IMR-90 (cell line): Measurements from ENCODE around the gene ZNF506.

Experiments used
- BHLHE40 ChIP-seq: fragments of 150-350 bp; IDR thresholded peaks from 2 replicates; pipeline ENCODE4 v1.6.1; 2016; ENCODE audit warnings: mild to moderate bottlenecking, low read depth, low read length
- CEBPB ChIP-seq: IDR thresholded peaks from 2 replicates; pipeline ENCODE4 v1.6.1; 2012; ENCODE audit warnings: low read depth, low read length, improper control_type of control experiment
- ELK1 ChIP-seq: fragments of 150-350 bp; IDR thresholded peaks from 2 replicates; pipeline ENCODE4 v1.6.1; 2016; ENCODE audit warnings: low read depth, mild to moderate bottlenecking, low read length, moderate library complexity, borderline replicate concordance
- MAFK ChIP-seq: IDR thresholded peaks from 2 replicates; pipeline ENCODE4 v1.6.1; 2012; ENCODE audit warnings: low read depth, low read length, improper control_type of control experiment
- MAZ ChIP-seq: IDR thresholded peaks from 2 replicates; pipeline ENCODE4 v1.6.1; 2012; ENCODE audit warnings: low read depth, mild to moderate bottlenecking, low read length, improper control_type of control experiment, moderate library complexity, borderline replicate concordance
- MXI1 ChIP-seq: IDR thresholded peaks from 2 replicates; pipeline ENCODE4 v1.6.1; 2012; ENCODE audit warnings: low read depth, mild to moderate bottlenecking, low read length, moderate library complexity, borderline replicate concordance
- NFE2L2 ChIP-seq: fragments of 150-350 bp; IDR thresholded peaks from 2 replicates; pipeline ENCODE4 v1.6.1; 2016; ENCODE audit warnings: low read depth, mild to moderate bottlenecking, low read length
- POLR2A ChIP-seq: IDR thresholded peaks from 2 replicates; pipeline ENCODE4 v1.6.1; 2012; ENCODE audit warnings: mild to moderate bottlenecking, low read depth, low read length
- RAD21 ChIP-seq: IDR thresholded peaks from 2 replicates; pipeline ENCODE4 v1.6.1; 2012; ENCODE audit warnings: low read length, improper control_type of control experiment
- RCOR1 ChIP-seq: IDR thresholded peaks from 2 replicates; pipeline ENCODE4 v1.6.1; 2012; ENCODE audit warnings: mild to moderate bottlenecking, low read length, improper control_type of control experiment; ENCODE audit not compliant: insufficient replicate concordance
- RFX5 ChIP-seq: IDR thresholded peaks from 2 replicates; pipeline ENCODE4 v1.8.0; 2012; ENCODE audit warnings: low read depth, mild to moderate bottlenecking, low read length, moderate library complexity
- SMC3 ChIP-seq: fragments of 150-350 bp; IDR thresholded peaks from 2 replicates; pipeline ENCODE4 v1.6.1; 2016; ENCODE audit warnings: low read depth, mild to moderate bottlenecking, antibody characterized with exemption, low read length, moderate library complexity
- USF2 ChIP-seq: fragments of 150-350 bp; IDR thresholded peaks from 2 replicates; pipeline ENCODE4 v1.6.1; 2017; ENCODE audit warnings: mild to moderate bottlenecking, antibody characterized with exemption, low read length, low read depth
- TF ChIP-seq, protein P1 (sequence below): conservative IDR thresholded peaks from 2 replicates; pipeline ENCODE4 v1.5.1; 2012; ENCODE audit warnings: mild to moderate bottlenecking, low read depth, low read length, improper control_type of control experiment

DNA sequence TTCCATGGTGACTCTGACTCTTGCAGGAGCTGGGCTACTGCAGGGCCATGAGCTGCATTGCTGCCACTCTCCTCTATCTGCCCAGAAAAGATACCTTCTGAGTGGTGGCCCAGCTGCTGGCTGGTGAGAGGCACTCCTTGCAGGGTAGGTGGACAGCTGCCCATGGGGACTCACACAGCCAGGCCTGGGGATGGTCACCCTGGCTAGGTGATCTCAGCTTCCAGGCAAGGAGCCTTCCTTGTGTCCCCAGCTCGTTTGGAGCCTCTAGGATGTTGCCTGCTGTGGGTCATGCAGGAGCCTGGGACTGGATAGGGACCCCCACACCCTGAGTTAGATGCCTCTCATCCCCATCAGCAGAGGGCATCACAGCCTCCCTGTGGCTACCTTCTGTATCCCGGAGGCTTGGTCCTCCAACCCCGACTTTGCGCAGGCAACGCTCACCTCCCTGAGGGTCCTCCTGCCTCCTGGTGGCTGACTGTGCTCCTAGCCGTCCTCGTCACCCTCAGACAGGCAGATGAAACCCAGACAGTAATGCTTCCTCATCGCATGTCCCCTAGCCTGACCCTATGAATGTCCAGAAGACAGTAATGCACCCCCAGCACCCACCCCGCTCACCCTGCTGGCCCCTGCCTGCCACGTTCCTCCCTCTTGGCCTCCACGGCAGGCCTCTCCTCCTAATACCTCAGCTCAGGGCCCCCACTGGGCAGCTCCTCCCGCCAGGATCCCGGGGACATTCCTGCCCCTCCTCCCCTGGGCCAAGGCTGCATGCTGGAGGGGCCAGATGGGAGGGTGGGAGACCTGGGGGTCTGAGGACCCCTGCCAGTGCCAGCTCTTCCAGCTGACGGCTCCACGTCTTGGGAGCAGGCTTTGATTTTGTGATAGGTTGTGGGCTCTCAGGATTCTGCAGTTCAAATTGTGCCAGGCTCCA, 75.0 kb downstream of the ZNF506 start:
- TF ChIP-seq, protein P1, sequence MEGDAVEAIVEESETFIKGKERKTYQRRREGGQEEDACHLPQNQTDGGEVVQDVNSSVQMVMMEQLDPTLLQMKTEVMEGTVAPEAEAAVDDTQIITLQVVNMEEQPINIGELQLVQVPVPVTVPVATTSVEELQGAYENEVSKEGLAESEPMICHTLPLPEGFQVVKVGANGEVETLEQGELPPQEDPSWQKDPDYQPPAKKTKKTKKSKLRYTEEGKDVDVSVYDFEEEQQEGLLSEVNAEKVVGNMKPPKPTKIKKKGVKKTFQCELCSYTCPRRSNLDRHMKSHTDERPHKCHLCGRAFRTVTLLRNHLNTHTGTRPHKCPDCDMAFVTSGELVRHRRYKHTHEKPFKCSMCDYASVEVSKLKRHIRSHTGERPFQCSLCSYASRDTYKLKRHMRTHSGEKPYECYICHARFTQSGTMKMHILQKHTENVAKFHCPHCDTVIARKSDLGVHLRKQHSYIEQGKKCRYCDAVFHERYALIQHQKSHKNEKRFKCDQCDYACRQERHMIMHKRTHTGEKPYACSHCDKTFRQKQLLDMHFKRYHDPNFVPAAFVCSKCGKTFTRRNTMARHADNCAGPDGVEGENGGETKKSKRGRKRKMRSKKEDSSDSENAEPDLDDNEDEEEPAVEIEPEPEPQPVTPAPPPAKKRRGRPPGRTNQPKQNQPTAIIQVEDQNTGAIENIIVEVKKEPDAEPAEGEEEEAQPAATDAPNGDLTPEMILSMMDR: no peak
- no peak for TF ChIP-seq POLR2A
- TF ChIP-seq NFE2L2: no peak
- TF ChIP-seq RFX5: no peak
- TF ChIP-seq RCOR1: no peak
- no peak for TF ChIP-seq MAFK
- TF ChIP-seq RAD21: no peak
- TF ChIP-seq ELK1: no peak
- no peak for TF ChIP-seq MXI1
- no peak for TF ChIP-seq BHLHE40
- no peak for TF ChIP-seq SMC3
- TF ChIP-seq MAZ: no peak
- TF ChIP-seq USF2: no peak
- TF ChIP-seq CEBPB: no peak
